A549 (cell line): ENCODE results near the gene TBC1D24. TPM values are rescaled to one million over a fixed set of nuclear protein-coding genes. Genes with fewer than 3 reads are reported as not detected.

Source experiments
- ATAC-seq, 2 experiments: fragments of 200-7000 bp in 1 of 2; fragments of >200 bp in 1 of 2; cut with Nextera tagmentation in 1 of 2; cut with Tn5 transposase in 1 of 2; 3 replicates each; pipeline versions ENCODE4 v1.8.0 to v1.9.1; 2018 to 2020; ENCODE audit warnings: mild to moderate bottlenecking in 1 of 2, moderate library complexity in 1 of 2
- CTCF ChIA-PET: fragments of 300-600 bp; sonication (Branson Sonifier 250); formaldehyde crosslinking; extraction: SDS; loops from one replicate; lab custom pipeline; 2021; ENCODE audit warnings: antibody characterized with exemption, inconsistent platforms; lab: Yijun Ruan, JAX
- POLR2A ChIA-PET: fragments of 350-600 bp; formaldehyde crosslinking; extraction: SDS; loops from one replicate; lab custom pipeline; 2021; ENCODE audit warnings: antibody characterized with exemption, inconsistent platforms; lab: Yijun Ruan, JAX
- DNase-seq, 2 experiments: peaks; one replicate each; pipeline versions ENCODE4 v3.0.0 to v3.0.0-alpha.2; 2011 to 2016; ENCODE audit warnings: low read depth in 1 of 2, low spot score in 1 of 2
- FAIRE-seq: peaks from 2 replicates; lab custom pipeline; 2011; peaks lifted over from hg19 to GRCh38; lab: Jason Lieb, UNC
- H3K27ac ChIP-seq, 2 experiments: fragments of >200 bp; sonication (Bioruptor Twin); formaldehyde crosslinking; 3 replicates each; pipeline ENCODE4 v1.5.1; 2016 to 2017
- H3K4me1 ChIP-seq: fragments of >200 bp; sonication (Bioruptor Twin); formaldehyde crosslinking; 3 replicates; pipeline ENCODE4 v1.6.1; 2016
- H3K4me2 ChIP-seq: fragments of >200 bp; sonication (Bioruptor Twin); formaldehyde crosslinking; 3 replicates; pipeline ENCODE4 v1.6.1; 2016
- H3K4me3 ChIP-seq: fragments of >200 bp; sonication (Bioruptor Twin); formaldehyde crosslinking; 3 replicates; pipeline ENCODE4 v1.5.1; 2016
- H3K9me3 ChIP-seq: fragments of >200 bp; sonication (Bioruptor Twin); formaldehyde crosslinking; 3 replicates; pipeline ENCODE4 v1.6.1; 2016
- BHLHE40 ChIP-seq: IDR thresholded peaks from 2 replicates; pipeline ENCODE4 v1.6.1; 2012; ENCODE audit warnings: low read depth, low read length, inconsistent platforms
- CBX2 ChIP-seq: fragments of 200-600 bp; sonication (generic); IDR thresholded peaks from 2 replicates; pipeline ENCODE4 v1.6.1; 2016; ENCODE audit warnings: low read depth, mild to moderate bottlenecking, borderline replicate concordance
- E2F6 ChIP-seq: IDR thresholded peaks from 2 replicates; pipeline ENCODE4 v1.6.1; 2012; ENCODE audit warnings: low read depth, borderline replicate concordance
- EHF ChIP-seq: fragments of 250-450 bp; sonication (Bioruptor Pico); IDR thresholded peaks from 2 replicates; pipeline ENCODE4 v1.5.0; 2020; ENCODE audit warnings: mild to moderate bottlenecking
- EP300 ChIP-seq, 2 experiments: fragments of >200 bp; sonication (Bioruptor Twin); formaldehyde crosslinking; IDR thresholded peaks; 2 replicates in 1 of 2; 3 replicates in 1 of 2; pipeline ENCODE4 v1.6.1; 2016 to 2017
- ESRRA ChIP-seq: fragments of 150-350 bp; IDR thresholded peaks from 2 replicates; pipeline ENCODE4 v1.6.1; 2014; ENCODE audit warnings: mild to moderate bottlenecking, low read length, borderline replicate concordance
- FOXS1 ChIP-seq: fragments of 250-450 bp; sonication (Bioruptor Pico); IDR thresholded peaks from 2 replicates; pipeline ENCODE4 v1.5.0; 2020; ENCODE audit warnings: mild to moderate bottlenecking, moderate library complexity
- HOXA7 ChIP-seq: fragments of 250-450 bp; sonication (Bioruptor Pico); IDR thresholded peaks from 2 replicates; pipeline ENCODE4 v1.5.0; 2020; ENCODE audit warnings: mild to moderate bottlenecking, moderate library complexity
- HOXB13 ChIP-seq: fragments of 250-450 bp; sonication (Bioruptor Pico); IDR thresholded peaks from 2 replicates; pipeline ENCODE4 v1.5.0; 2020; ENCODE audit warnings: low read depth, mild to moderate bottlenecking, moderate library complexity
- MAZ ChIP-seq: fragments of 150-350 bp; IDR thresholded peaks from 2 replicates; pipeline ENCODE4 v1.6.1; 2014; ENCODE audit warnings: antibody characterized with exemption, low read depth, low read length, borderline replicate concordance
- NFE2L2 ChIP-seq: fragments of 150-350 bp; conservative IDR thresholded peaks from 2 replicates; pipeline ENCODE4 v1.6.1; 2014; ENCODE audit warnings: low read length
- NR3C1 ChIP-seq: fragments of >200 bp; sonication (Bioruptor Twin); formaldehyde crosslinking; IDR thresholded peaks from 3 replicates; pipeline ENCODE4 v1.6.1; 2017
- PHF8 ChIP-seq: fragments of 200-600 bp; sonication (generic); IDR thresholded peaks from 2 replicates; pipeline ENCODE4 v1.6.1; 2016; ENCODE audit warnings: low read depth, mild to moderate bottlenecking, antibody characterized with exemption, moderate library complexity, borderline replicate concordance
- POLR2A ChIP-seq: IDR thresholded peaks from 2 replicates; pipeline ENCODE4 v1.6.1; 2012; ENCODE audit warnings: mild to moderate bottlenecking, low read length
- POLR2AphosphoS2 ChIP-seq: conservative IDR thresholded peaks from 2 replicates; pipeline ENCODE4 v1.6.1; 2012; ENCODE audit warnings: low read length, improper control_type of control experiment, inconsistent platforms
- REST ChIP-seq: fragments of 200-600 bp; sonication (generic); IDR thresholded peaks from 2 replicates; pipeline ENCODE4 v1.6.1; 2016; ENCODE audit warnings: antibody characterized with exemption, mild to moderate bottlenecking, moderate library complexity
- TFCP2L1 ChIP-seq: fragments of 250-450 bp; sonication (Bioruptor Pico); IDR thresholded peaks from 2 replicates; pipeline ENCODE4 v1.5.0; 2021; ENCODE audit warnings: mild to moderate bottlenecking
- ZFP36 ChIP-seq: fragments of 450-650 bp; IDR thresholded peaks from 2 replicates; pipeline ENCODE4 v1.6.1; 2014; ENCODE audit warnings: borderline replicate concordance; ENCODE audit not compliant: partially characterized antibody
- ZSCAN20 ChIP-seq: fragments of 250-450 bp; sonication (Bioruptor Pico); IDR thresholded peaks from 2 replicates; pipeline ENCODE4 v1.8.0; 2022; ENCODE audit warnings: mild to moderate bottlenecking, moderate library complexity
- WGBS: methylation state at CpG from one replicate; pipeline ENCODE4 v1.1.6; 2017; ENCODE audit errors: missing lambda C conversion rate; 5-methylcytosine and 5-hydroxymethylcytosine counted together
- polyA plus RNA-seq, 4 experiments: library from polyadenylated mRNA; depleted of rRNA in 3 of 4; stranded (reverse); fragments of >200 nt; fragmentation: RNase III in 1 of 4; extraction: RNeasy Plus Mini Kit Qiagen cat#74134 plus additional on column Dnase treatment in 1 of 4; gene quantifications; 2 replicates in 3 of 4; 3 replicates in 1 of 4; pipeline ENCODE4 v1.2.3, GENCODE V29; 2011 to 2017

TBC1D24 gene
- polyA plus RNA-seq, 2 of the 4 experiments (the other 2 are of a cell fraction) = 4.2 to 7.3 TPM

- peaks cover 8% of the 10 kb centered on the region for H3K4me1 ChIP-seq
- H3K27ac ChIP-seq = no peak overlapping the region
- ATAC-seq = no peak
- ChIA-PET POLR2A (no interaction called here), CTCF (interaction anchor here (2.7 kb wide), 1 partner anchor 33 kb away, joined by 7 read pairs; the partner anchor contains the start of gene TBC1D24)
- FAIRE-seq = no peak
- 100% methylated on average over 4 of the region's 11 CpGs for WGBS
- no peak overlapping the region for H3K4me2 ChIP-seq
- no peak for DNase-seq
- TF ChIP-seq POLR2A = no peak
- no peak for TF ChIP-seq HOXB13 (CRISPR knock-in tag)
- TF ChIP-seq ZFP36 = no peak
- no peaks in the 10 kb centered on the region for H3K9me3 ChIP-seq
- H3K4me3 ChIP-seq = no peak overlapping the region
Observed at GRCh38 chr16:2507665-2508064, 32.7 kb downstream of the TBC1D24 start.

GRCh38 chr16:2508722-2509400 is 33.9 kb downstream of the TBC1D24 start:
- FAIRE-seq = no peak
- DNase-seq = no peak
- CTCF ChIA-PET = interaction anchor here (2.7 to 8.0 kb wide), 2 partner anchors 7 to 35 kb away, joined by 7 to 91 read pairs; partner anchors contain the start of gene TBC1D24
- H3K27ac ChIP-seq = no peak overlapping the region
- H3K4me1 ChIP-seq = peaks cover 5% of the 10 kb centered on the region
- POLR2A ChIA-PET = interaction anchor here (0.7 kb wide), 1 partner anchor 21 kb away, joined by 3 read pairs; no protein-coding TSS in a partner anchor
- H3K9me3 ChIP-seq = no peaks in the 10 kb centered on the region
- WGBS = 84% methylated on average over 17 of the region's 18 CpGs
- no peak overlapping the region for H3K4me3 ChIP-seq
- TF ChIP-seq MAZ = no peak
- no peak for TF ChIP-seq FOXS1 (CRISPR knock-in tag)
- no peak for TF ChIP-seq TFCP2L1 (CRISPR knock-in tag)
- no peak for TF ChIP-seq ZFP36
- no peak for TF ChIP-seq NFE2L2
- TF ChIP-seq ESRRA = no peak
- no peak for TF ChIP-seq E2F6
- no peak for TF ChIP-seq ZSCAN20 (CRISPR knock-in tag)
- TF ChIP-seq BHLHE40 = no peak
- no peak for TF ChIP-seq POLR2A
- TF ChIP-seq REST = no peak
- no peak for TF ChIP-seq HOXA7 (CRISPR knock-in tag)
- TF ChIP-seq POLR2AphosphoS2 = no peak
- no peak for TF ChIP-seq CBX2
- TF ChIP-seq EP300 (IDR thresholded peaks at IDR 0.05) = no peak
- TF ChIP-seq EHF (CRISPR knock-in tag) = no peak
- no peak for TF ChIP-seq PHF8
- TF ChIP-seq NR3C1 = no peak
- H3K4me2 ChIP-seq = no peak overlapping the region
- no peak for ATAC-seq
